ENCODE results near the gene RGS1. TPM values are rescaled to one million over a fixed set of nuclear protein-coding genes. Genes with fewer than 3 reads are reported as not detected.
A peak's percentile ranks its signal among the peaks of the same experiment; 100 is the strongest.

The RGS1 gene
- total RNA-seq, 1 donor from 2014 or later, result 0.43 TPM

DNA sequence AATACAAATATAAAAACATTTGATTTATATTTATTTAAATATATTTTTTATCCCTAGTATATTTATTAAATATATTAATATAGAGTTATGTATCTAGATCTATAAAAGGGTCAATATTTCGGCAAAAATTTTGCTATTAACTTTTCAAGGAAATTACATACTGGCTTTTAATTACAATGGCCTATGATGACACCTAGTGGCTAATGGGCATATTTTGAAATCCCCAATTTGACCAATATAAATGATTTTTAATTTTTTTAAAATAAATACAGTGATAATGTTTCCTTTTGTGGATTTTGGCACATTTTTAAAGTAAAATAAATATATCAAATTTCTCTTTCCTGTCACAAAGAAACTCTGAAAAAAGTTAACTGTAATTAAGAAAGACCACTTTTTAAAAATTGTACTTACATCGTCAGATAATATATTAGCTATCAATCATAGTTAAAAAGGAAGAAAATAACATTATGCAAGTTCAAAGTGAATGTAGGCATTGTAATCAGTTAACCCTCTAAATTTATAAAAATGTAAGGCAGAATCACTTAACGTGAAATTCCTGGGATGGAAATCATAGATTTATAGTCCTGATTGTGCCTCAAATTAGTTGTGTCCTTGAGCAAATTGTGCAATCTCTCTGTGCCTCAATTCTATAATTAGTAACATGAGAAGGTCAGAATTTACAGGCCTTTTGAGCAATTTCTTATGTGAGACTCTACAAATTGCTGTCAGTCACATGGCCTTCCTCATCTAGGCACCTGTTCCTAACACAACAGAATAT is 34.7 kb downstream of the RGS1 start:
- DNase-seq (ENCODE audit: low read depth), result peak; percentile 49

DNA sequence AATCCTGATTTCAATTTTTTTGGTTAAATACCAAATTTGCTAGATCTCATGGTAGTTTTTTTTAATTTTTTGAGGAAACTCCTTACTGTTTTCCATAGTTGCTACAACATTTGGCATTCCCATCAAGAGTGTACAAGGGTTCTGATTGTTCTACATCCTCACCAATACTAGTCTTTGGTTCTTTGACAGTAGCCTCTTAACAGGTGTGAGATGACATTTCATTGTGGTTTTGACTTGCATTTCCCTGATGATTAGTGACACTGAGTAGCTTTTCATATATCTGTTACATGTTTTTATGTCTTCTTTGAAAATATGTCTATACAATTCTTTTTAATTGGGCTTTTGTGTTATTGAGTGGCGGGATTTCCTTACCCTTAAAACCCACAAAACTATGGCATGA is 39.5 kb downstream of the RGS1 start:
- DNase-seq (ENCODE audit: low read depth), result peak; percentile 43

DNA sequence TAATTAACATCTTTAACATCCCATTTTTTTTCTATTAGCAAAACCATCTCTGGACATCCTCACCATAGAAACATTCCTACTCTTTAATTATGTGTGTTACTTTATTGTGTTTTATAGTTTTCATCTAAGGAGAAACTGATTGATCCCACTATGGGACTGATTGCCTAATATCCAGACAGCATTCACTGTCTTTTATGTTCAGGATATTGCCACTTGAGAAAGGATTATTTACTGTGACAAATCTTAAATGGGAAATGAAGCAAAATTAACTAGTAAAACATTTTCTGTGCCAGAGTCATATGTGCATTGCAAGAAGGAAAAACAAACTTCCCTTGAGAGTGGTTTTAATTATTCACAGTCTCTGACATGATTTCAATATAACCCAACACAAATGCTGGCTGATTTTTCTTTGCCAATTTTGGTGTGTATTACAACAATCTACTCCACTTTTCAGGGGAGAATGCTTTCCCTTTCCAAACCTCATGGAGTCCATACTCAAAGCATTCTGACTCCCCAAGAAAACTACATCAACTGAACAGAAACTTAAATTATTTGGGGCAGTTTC is 44.6 kb downstream of the RGS1 start:
- DNase-seq (ENCODE audit: low read depth), result no peak

- DNase-seq (ENCODE audit: low read depth), result no peak
Observed at GRCh38 chr1:192626366-192627179, 51.0 kb downstream of the RGS1 start.

- DNase-seq (ENCODE audit: low read depth), result no peak
Observed at GRCh38 chr1:192627901-192628300, 52.3 kb downstream of the RGS1 start.

GRCh38 chr1:192628396-192629057 is 53.0 kb downstream of the RGS1 start:
- no peak for DNase-seq (ENCODE audit: low read depth)

GRCh38 chr1:192629612-192630011 is 54.0 kb downstream of the RGS1 start:
- DNase-seq (ENCODE audit: low read depth), result no peak

Other genes with a start within 250 kb of the RGS1 start
- 0.62 and 0.68 TPM in 2 replicates for gene RGS13, start 60.4 kb downstream of the RGS1 start, total RNA-seq
- gene RGS2, start 233.3 kb downstream of the RGS1 start, total RNA-seq, result 30.2 and 54.2 TPM in 2 replicates

Data from myocyte (in vitro differentiated cells).